MM.1S (cell line): ENCODE measurements around the gene GASK1B.

Source experiments
- CTCF ChIP-seq: fragments of 300-600 bp; sonication (generic); IDR thresholded peaks from 2 replicates; pipeline ENCODE4 v1.5.1; 2016; ENCODE audit warnings: antibody characterized with exemption, low read length, mixed read lengths
- EZH2 ChIP-seq: fragments of 300-600 bp; sonication (generic); optimal IDR thresholded peaks from 2 replicates; pipeline ENCODE3; 2017; ENCODE audit warnings: low read depth, mild to moderate bottlenecking, antibody characterized with exemption, low read length, mixed read lengths

GRCh38 chr4:158186815-158187214 lies 14.0 kb upstream of the GASK1B start:
- TF ChIP-seq CTCF: no peak
- no peak for TF ChIP-seq EZH2
